Activated naive CD8-positive, alpha-beta T cell (primary cell): ENCODE results near the gene MOSMO.
"Not testable (repeated sequence)": the region's sequence is repeated elsewhere in the genome, so short reads cannot be mapped to it uniquely, and the experiment has no call there.

ENCODE experiments used
- H3K27ac Mint-ChIP-seq: one replicate; pipeline ENCODE4 v1.8.0; 2021; ENCODE audit warnings: mixed read lengths
- H3K27me3 Mint-ChIP-seq: one replicate; pipeline ENCODE4 v1.8.0; 2021; ENCODE audit warnings: mixed read lengths
- H3K36me3 Mint-ChIP-seq: one replicate; pipeline ENCODE4 v1.8.0; 2021; ENCODE audit warnings: mixed read lengths
- H3K4me1 Mint-ChIP-seq: one replicate; pipeline ENCODE4 v1.8.0; 2021; ENCODE audit warnings: low read depth, mixed read lengths
- H3K4me3 Mint-ChIP-seq: one replicate; pipeline ENCODE4 v1.8.0; 2021; ENCODE audit warnings: mild to moderate bottlenecking, mixed read lengths
- H3K9me3 Mint-ChIP-seq: one replicate; pipeline ENCODE4 v1.8.0; 2021; ENCODE audit warnings: low read depth, mixed read lengths

Gene MOSMO

DNA sequence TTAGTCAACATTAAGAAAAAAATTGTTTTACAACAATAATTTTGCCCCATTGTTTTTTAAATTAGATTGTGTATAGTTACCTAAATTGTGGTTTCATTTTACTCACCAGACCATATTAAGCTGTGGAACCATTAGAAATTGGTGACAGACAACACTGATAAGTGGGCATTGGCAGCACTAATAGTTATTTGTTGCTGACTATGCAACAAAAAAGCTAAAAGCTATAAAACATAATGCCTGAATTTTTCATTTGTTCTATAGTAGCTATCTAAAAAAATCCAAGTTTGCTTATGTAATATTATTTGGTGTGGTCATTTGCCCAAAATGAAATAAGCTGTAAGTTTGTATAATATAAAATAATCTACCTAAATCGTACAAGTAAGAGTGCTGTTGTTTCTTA, 70.7 kb downstream of the MOSMO start:
- H3K4me3 Mint-ChIP-seq: no peak overlapping the region
- H3K9me3 Mint-ChIP-seq: no peaks in the 10 kb centered on the region
- H3K36me3 Mint-ChIP-seq: peaks cover 2% of the 10 kb centered on the region
- H3K4me1 Mint-ChIP-seq: peaks cover 3% of the 10 kb centered on the region
- no peak overlapping the region for H3K27ac Mint-ChIP-seq
- no peaks in the 10 kb centered on the region for H3K27me3 Mint-ChIP-seq

DNA sequence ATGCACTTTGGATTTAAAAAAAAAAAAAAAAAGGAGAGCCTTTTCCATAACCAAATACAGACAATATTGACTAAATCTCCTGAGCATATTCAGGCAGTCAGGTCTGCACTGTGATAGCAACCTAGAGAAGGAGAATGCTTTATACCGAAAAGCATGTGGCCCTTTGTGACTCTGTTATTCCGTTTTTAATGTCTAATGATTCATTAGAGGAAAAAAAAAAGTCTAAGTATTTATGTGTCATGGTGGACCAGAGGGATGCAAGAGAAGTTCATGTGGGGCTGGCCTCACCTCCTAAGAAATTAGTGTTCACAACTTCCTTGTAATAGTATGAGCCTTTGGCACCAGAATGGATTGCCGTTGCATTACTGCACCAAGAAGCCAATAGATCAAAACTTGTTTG, 73.1 kb downstream of the MOSMO start:
- Mint-ChIP-seq H3K4me1 (no peaks in the 10 kb centered on the region), H3K9me3 (no peaks in the 10 kb centered on the region), H3K27ac (no peak overlapping the region), H3K27me3 (no peaks in the 10 kb centered on the region), H3K4me3 (no peak overlapping the region), H3K36me3 (peaks cover 2% of the 10 kb centered on the region)

DNA sequence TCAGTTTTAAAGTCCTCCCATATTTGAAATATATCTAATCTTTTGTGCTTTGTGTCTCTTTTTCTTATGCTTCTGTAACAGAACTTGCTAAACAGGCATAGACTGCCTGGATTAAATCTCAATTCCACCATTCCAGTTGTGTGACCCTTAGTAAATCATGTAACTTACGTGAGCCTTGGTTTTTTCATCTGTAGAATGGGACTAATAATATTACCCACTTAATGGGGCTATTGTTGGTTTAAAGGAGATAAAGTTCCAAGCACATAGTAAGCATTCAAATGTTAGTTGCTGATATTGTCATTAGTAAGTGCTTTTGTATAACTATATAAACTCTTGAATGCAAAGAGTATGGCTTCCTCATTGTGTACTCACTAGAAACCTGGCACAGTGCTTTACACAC, 78.5 kb downstream of the MOSMO start:
- Mint-ChIP-seq H3K9me3 (no peaks in the 10 kb centered on the region), H3K27ac (no peak overlapping the region), H3K4me3 (no peak overlapping the region), H3K27me3 (no peaks in the 10 kb centered on the region), H3K36me3 (no peaks in the 10 kb centered on the region), H3K4me1 (no peaks in the 10 kb centered on the region)

DNA sequence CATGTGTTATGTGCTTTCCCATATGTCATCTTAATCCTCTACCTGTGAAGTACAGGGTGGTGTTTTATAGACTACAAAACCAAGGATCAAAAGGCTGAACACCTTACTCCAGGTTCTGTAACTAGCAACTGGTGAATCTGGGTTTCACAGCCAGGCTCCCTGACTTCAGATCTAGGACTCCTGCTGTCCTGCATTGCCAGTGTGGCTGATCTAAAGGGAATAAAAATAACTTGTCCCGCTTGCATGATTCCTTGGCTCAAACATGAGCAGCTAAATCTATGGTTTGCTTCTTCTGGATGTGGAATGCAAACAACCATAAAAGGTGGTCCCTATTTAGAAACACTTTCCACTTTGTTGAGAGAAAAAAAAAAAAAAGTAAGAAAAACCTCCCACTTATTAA, 80.7 kb downstream of the MOSMO start:
- no peaks in the 10 kb centered on the region for H3K4me1 Mint-ChIP-seq
- H3K27me3 Mint-ChIP-seq: no peaks in the 10 kb centered on the region
- no peak overlapping the region for H3K4me3 Mint-ChIP-seq
- H3K36me3 Mint-ChIP-seq: no peaks in the 10 kb centered on the region
- H3K9me3 Mint-ChIP-seq: no peaks in the 10 kb centered on the region
- no peak overlapping the region for H3K27ac Mint-ChIP-seq

DNA sequence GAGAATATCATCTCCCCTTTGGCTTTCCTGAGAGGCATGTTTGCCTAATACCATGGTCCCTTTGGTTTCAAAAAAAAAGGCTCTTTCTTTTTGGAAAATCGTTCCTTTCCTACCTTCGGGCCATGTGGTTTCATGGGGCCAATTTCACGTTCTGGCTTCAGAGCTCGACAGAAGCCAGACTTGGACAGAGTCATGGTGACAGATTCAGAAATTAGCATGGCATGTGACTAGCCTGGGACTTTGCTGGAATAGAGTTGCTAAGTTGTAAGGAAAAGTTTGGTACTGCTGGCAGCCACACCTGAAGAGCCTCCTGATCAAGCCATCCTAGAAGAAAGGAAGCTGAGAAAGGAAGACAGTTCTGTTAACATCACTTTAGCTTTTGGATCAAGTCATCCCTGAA, 82.0 kb downstream of the MOSMO start:
- H3K27me3 Mint-ChIP-seq: peaks cover under 1% of the 10 kb centered on the region
- H3K4me3 Mint-ChIP-seq: no peak overlapping the region
- H3K27ac Mint-ChIP-seq: no peak overlapping the region
- no peaks in the 10 kb centered on the region for H3K9me3 Mint-ChIP-seq
- no peaks in the 10 kb centered on the region for H3K4me1 Mint-ChIP-seq
- no peaks in the 10 kb centered on the region for H3K36me3 Mint-ChIP-seq

DNA sequence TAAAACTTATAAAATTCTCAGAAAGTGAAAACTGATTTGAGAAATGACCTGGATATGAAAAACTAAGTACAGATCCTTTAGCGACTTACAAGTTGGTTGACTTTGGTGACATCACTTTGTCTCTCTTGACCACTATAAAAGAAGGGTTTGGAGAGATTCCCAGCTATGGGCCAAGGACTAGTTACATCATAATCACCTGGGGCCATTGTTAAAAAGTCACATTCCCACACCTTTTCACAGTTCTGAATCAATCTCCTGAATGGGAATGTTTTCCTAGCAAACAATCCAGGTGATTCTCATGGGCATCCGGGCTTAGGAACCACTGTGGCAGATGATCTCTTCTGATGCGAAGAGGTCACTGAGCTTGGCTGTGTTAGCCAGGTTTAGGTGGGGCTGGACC, 83.8 kb downstream of the MOSMO start:
- H3K4me3 Mint-ChIP-seq: no peak overlapping the region
- no peaks in the 10 kb centered on the region for H3K4me1 Mint-ChIP-seq
- H3K27me3 Mint-ChIP-seq: peaks cover 8% of the 10 kb centered on the region
- H3K27ac Mint-ChIP-seq: no peak overlapping the region
- no peaks in the 10 kb centered on the region for H3K9me3 Mint-ChIP-seq
- H3K36me3 Mint-ChIP-seq: no peaks in the 10 kb centered on the region

DNA sequence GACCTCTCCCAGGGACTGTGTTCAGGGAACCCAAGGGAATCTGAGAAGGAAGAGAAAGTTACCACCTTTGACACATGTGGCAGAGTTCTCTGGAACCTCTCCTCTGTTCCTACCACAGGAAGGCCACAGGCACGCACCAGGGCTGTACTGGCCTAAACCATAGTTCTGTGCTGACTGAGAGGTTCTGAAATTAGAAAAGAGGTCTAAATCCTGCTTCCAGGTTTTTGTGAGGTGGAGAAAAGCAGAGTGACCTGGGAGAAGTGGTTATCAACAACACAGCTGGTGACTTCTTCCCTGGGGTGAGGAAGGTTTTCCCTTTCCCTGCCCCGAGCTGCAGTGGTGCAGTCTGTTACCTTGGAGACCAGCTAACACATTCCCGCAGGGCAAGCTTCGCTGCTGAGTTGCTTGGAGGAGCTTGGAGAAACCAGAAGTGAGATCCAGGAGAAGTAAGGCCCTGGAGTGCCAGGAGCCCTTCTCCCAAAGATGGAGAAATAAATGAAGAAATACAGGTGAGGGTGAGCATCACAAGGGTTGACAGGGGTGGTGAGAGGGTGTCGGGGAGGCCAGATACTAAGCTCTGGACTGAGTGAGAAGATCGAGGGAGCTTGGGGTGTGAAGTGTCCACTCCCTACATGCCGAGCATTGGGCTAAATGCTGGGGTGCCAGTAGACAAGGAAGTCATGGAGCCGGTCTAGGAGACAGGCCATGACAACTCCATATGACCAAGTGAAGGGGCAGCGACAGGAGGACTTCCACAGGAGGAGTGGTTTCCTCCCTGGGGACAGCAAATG, 84.4 kb downstream of the MOSMO start, which contains the start of gene VWA3A:
TSS of gene VWA3A (plus strand) at position 399 of the 791 bp plus-strand sequence. CDS start at position 496, 97 bp downstream.
- no peak within 1 kb of the TSS for H3K27ac Mint-ChIP-seq
- no peaks in the 10 kb centered on the region for H3K36me3 Mint-ChIP-seq
- no peaks in the 10 kb centered on the region for H3K4me1 Mint-ChIP-seq
- no peaks in the 10 kb centered on the region for H3K9me3 Mint-ChIP-seq
- no peak within 1 kb of the TSS for H3K4me3 Mint-ChIP-seq
- H3K27me3 Mint-ChIP-seq: peaks cover 8% of the 10 kb centered on the region

DNA sequence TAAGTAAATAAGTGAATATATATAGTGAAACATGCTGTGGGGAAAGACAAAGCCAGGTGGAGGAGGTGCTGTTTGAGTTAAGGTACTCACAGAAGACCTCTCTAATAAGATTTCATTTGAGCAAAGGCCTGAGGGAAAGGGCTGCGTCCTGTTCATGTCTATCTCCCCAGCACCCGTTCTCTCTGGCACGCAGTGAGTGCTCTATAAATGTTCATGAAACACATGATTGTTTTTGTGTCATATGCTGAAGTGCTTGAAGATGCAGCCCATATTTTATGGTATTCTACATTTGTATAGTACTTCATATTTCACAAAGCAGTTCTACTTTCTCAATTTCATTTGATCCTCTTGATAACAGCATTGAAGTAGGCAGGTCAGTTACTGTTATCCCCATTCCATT, 85.4 kb downstream of the MOSMO start:
- H3K4me3 Mint-ChIP-seq: no peak overlapping the region

DNA sequence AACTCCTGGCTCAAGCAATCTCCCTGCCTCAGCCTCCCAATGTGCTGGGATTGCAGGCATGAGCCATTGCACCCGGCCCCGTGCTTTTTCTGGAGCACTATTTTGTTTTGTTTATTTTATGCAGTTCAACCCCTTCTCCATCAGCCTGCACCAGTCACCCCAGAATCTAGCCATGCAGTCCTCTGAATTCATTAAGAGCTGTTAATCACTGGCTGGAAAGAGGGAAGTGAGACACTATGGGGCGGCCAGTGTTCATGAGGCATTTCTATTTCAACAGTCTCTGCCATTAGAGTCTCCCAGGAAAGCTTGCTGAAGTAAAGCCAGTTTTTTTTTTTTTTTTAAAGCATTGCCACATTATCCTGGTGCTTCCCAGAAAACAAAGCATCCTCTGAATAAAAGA, 86.1 kb downstream of the MOSMO start:
- no peak overlapping the region for H3K27ac Mint-ChIP-seq

More for the DNA sequence above, 85.4 kb downstream of the MOSMO start:
- no peaks in the 10 kb centered on the region for H3K4me1 Mint-ChIP-seq
- no peaks in the 10 kb centered on the region for H3K9me3 Mint-ChIP-seq
- H3K27me3 Mint-ChIP-seq: peaks cover 12% of the 10 kb centered on the region
- no peaks in the 10 kb centered on the region for H3K36me3 Mint-ChIP-seq
- no peak overlapping the region for H3K27ac Mint-ChIP-seq

DNA sequence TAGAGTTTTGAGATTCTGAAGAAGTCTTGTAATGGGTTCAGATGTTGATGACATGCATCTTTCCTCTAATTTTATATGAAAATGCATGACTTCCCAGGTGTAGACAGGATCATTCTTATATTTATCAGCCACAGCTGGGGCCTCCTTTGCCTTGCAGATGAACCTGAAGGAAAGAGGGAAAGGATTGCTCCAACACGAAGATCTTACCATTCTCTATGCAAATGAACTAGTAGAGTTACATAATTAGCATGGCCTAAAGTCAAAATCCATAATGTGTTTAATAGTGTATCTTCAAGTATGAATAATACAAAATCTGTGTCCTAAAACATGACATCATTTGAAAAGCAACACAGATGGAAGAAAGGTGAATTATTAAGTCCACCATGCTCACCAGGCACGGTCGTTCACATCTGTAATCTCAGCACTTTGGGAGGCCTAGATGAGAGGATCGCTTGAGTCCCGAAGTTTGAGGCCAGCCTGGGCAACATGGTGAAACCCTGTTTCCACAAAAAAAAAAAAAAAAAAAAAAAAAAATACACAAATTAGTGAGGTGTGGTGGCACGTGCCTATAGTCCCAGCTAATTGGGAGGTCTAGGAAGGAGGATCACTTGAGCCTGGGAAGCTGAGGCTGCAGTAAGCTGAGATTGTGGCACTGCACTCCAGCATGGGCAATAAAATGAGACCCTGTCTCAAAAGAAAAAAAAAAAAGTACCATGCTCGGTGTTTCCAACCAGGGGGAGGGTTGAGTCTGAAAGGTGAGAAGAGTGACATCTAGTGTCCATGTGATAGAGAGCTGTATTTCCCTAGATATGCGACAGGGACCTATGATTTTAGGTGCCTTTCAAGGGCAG, 90.7 kb downstream of the MOSMO start:
- Mint-ChIP-seq H3K36me3 (no peaks in the 10 kb centered on the region), H3K4me3 (no peak overlapping the region), H3K27ac (no peak overlapping the region), H3K9me3 (no peaks in the 10 kb centered on the region), H3K27me3 (peaks cover 15% of the 10 kb centered on the region), H3K4me1 (no peaks in the 10 kb centered on the region)

More for the DNA sequence above, 86.1 kb downstream of the MOSMO start:
- Mint-ChIP-seq H3K4me3 (no peak overlapping the region), H3K27me3 (peaks cover 15% of the 10 kb centered on the region), H3K36me3 (no peaks in the 10 kb centered on the region), H3K9me3 (no peaks in the 10 kb centered on the region), H3K4me1 (no peaks in the 10 kb centered on the region)

DNA sequence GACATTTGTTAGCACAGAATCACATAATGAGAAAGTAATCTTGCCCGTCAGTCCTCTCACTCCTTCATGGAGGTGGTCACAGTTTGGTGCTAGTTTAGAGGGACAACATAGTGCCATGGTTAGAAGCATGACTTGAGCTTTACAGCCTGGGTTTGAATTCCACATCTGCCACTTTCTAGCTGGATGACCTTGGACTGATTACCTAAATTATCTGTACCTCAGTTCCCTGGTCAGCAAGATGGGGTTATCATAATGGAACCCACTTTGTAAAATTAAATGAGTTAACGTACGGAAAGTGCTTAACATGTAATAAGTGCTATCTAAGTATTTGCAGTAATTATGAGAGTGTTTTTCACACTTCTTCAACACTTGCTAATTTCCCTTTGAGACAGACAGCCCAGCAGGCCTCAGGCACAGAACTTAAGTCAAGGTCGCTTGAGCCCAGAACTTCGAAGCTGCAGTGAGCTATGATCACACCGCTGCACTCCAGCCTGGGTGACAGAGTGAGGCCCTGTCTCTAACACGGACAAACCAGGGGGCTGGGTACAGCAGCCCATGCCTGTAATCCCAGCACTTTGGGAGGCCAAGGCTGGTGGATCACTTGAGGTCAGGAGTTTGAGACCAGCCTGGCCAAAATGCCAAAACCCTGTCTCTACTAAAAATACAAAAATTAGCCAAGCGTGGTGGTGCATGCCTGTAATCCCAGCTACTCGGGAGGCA, 91.5 kb downstream of the MOSMO start:
- Mint-ChIP-seq H3K27me3 (peaks cover 15% of the 10 kb centered on the region), H3K4me1 (no peaks in the 10 kb centered on the region), H3K4me3 (no peak overlapping the region), H3K9me3 (no peaks in the 10 kb centered on the region), H3K27ac (no peak overlapping the region), H3K36me3 (no peaks in the 10 kb centered on the region)

DNA sequence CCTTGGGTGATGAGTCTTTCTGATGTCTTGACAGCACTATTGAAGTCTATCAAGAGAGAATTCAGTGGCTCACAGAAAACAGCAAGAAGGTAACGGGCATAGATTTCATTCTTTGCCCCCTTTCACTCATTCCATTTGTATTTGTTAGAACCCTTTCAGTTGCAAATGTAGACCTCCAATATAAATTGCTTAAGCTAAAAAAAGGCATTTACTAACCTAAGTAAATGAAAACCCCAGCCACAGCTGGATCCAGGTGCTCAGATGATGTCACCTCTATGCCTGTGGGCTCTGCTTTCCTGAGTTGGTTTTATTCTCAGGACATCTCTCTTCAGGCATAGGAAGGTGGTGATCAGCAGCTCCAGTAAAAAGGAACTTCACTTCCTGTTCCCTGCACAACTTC, 95.5 kb downstream of the MOSMO start:
- H3K9me3 Mint-ChIP-seq: no peaks in the 10 kb centered on the region
- no peaks in the 10 kb centered on the region for H3K4me1 Mint-ChIP-seq
- H3K4me3 Mint-ChIP-seq: no peak overlapping the region
- no peaks in the 10 kb centered on the region for H3K36me3 Mint-ChIP-seq
- peaks cover 6% of the 10 kb centered on the region for H3K27me3 Mint-ChIP-seq
- no peak overlapping the region for H3K27ac Mint-ChIP-seq

DNA sequence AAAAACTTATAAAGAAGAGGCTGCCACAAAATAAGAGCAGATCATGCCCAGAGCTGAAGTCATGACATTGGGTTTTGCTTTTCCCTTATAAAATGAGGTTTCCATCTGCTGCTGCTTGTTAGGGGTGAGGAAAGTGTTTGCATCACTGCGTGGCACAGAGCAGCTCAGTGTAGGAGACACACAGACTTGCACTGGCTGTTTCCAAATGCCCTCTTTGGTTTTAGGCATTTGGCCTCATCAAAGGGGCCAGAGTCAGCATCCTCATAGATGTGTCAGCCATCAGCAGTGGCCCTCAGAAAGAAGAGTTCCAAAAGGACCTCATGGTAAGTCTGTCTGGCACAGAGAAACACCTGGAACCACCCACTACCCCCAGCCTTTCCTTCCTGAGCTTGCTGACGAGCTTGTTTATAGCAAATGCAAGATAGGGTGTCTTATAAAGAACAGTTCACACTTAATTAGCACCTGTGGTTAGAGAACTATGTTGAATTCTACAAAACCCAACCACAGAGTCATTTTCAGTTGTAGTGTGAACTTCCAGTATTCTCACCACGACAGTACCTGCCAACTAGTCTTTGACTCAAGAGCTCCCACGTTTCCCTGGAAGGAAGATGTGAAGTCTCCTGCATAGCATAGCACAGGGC, 101.5 kb downstream of the MOSMO start:
- no peaks in the 10 kb centered on the region for H3K9me3 Mint-ChIP-seq
- H3K4me1 Mint-ChIP-seq: no peaks in the 10 kb centered on the region
- H3K36me3 Mint-ChIP-seq: no peaks in the 10 kb centered on the region
- H3K4me3 Mint-ChIP-seq: no peak overlapping the region
- no peak overlapping the region for H3K27ac Mint-ChIP-seq
- peaks cover 7% of the 10 kb centered on the region for H3K27me3 Mint-ChIP-seq

DNA sequence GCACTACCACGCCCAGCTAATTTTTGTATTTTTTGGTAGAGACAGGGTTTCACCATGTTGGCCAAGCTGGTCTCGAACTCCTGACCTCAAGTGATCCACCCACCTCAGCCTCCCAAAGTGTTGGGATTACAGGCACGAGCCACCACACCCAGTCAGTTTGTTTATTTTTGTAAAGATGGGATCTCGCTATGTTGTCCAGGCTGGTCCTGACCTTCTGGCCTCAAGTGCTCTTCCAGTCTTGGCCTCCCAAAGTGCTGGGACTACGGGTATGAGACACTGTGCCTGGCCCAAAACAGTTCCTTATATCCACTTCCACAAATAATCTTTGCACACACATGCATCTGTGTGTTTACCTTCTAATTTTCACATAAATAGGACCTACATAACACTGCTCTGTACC, 103.7 kb downstream of the MOSMO start:
- H3K27ac Mint-ChIP-seq, H3K9me3 Mint-ChIP-seq, H3K4me3 Mint-ChIP-seq, H3K4me1 Mint-ChIP-seq, H3K36me3 Mint-ChIP-seq, H3K27me3 Mint-ChIP-seq: not testable (repeated sequence)
